GM12801 (cell line): Measurements from ENCODE around the gene NOXO1.

ENCODE experiments used
- CTCF ChIP-seq: IDR thresholded peaks from one replicate; pipeline ENCODE4 v1.5.1; 2011; ENCODE audit warnings: control low read depth; ENCODE audit not compliant: insufficient read length; ENCODE audit errors: extremely low read depth

Gene NOXO1

GRCh38 chr16:2025878-2026460 is 44.7 kb upstream of the NOXO1 start:
- no peak for TF ChIP-seq CTCF

- TF ChIP-seq CTCF = no peak
Observed at GRCh38 chr16:2025251-2025650, 44.0 kb upstream of the NOXO1 start.

GRCh38 chr16:2024032-2024420 is 42.8 kb upstream of the NOXO1 start:
- no peak for TF ChIP-seq CTCF

DNA sequence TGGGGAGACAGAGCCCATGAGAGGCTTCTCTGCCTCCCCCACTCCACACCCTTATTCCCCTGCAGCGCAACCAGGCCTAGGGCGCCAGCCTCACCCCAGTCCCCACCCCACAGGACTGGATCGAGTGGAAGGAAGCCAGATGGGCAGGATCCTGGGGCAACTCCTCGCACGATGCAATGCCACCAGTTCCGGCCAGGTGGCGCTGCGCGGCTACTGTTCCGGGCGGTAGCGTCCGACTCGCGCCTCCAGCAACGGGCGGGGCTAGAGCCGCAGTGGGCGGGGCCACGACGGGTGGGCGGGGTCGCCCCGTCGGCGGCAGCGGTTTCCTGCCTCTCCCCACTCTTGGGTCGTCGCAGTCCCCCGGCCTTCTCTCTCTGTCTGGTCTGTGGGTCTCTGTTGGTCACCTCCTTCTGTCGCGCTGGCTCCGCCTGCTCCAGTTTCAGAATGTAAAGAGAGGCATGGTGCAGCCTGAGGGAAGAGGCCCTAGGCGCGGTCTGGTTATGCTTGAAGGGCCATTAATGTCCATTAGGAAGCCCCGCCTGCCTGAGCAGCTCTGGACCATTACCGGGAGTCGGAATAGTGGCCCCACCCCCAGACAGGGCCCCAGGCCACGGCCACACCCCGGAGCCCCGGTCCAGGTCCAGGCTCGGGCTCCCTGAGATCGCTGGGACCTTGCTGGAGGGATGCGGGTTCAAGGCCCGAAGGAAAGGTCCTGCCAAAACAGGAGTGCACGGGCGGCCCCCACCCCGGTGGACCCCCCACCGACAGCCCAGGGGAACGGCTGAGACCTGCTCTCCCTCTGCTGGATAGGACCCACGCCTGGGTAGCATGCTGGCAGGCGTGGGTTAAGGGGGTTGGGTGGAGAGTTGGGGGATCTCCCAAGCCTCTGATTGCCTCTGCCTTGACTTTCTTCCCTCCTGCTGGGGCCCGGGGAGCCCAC is 42.1 kb upstream of the NOXO1 start:
- TF ChIP-seq CTCF = no peak

DNA sequence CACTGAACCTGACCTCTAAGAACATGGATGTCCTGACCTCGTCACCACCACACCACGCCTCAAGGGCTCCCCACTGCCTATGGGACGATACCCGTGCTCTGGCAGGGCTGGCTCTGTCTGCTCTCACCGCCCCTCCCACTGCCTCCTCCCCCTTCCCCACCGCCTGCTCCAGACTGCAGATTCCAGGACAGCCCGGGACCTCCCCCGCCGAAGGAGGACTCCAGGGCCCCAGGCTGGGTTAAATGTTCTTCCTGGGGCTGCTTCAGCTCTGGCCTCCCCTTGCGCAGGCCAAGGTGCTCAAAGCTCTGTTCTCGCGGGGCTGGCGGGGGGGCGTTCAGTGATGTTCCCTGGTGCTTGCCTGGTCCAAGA is 41.4 kb upstream of the NOXO1 start:
- no peak for TF ChIP-seq CTCF

GRCh38 chr16:2019921-2020831 is 38.9 kb upstream of the NOXO1 start:
- TF ChIP-seq CTCF = no peak

GRCh38 chr16:2019518-2019920 is 38.2 kb upstream of the NOXO1 start, which contains the start of gene NPW:
Gene NPW (plus strand): TSS chr16:2019785.
- TF ChIP-seq CTCF = no peak
